Activated naive CD8-positive, alpha-beta T cell treated with anti-CD3 and anti-CD28 coated beads, Interleukin-2, amount 50 U/mL, for 24 hours (primary cell): Measurements from ENCODE around the gene MTHFD1L.
"Not testable (repeated sequence)": the region's sequence is repeated elsewhere in the genome, so short reads cannot be mapped to it uniquely, and the experiment has no call there.

Source experiments
- ATAC-seq: fragments of 150-1000 bp; cut with Tn5 transposase; one replicate; pipeline ENCODE4 v1.10.0; 2021
- DNase-seq: peaks from one replicate; pipeline ENCODE4 v3.0.0; 2021
- H3K27ac Mint-ChIP-seq: one replicate; pipeline ENCODE4 v1.8.0; 2021; ENCODE audit warnings: mild to moderate bottlenecking, mixed read lengths
- H3K27me3 Mint-ChIP-seq: one replicate; pipeline ENCODE4 v1.8.0; 2021; ENCODE audit warnings: mixed read lengths
- H3K36me3 Mint-ChIP-seq: one replicate; pipeline ENCODE4 v1.8.0; 2021; ENCODE audit warnings: low read depth, mixed read lengths
- H3K4me1 Mint-ChIP-seq: one replicate; pipeline ENCODE4 v1.8.0; 2021; ENCODE audit warnings: mixed read lengths
- H3K4me3 Mint-ChIP-seq: one replicate; pipeline ENCODE4 v1.8.0; 2021; ENCODE audit warnings: mild to moderate bottlenecking, moderate library complexity, mixed read lengths
- H3K9me3 Mint-ChIP-seq: one replicate; pipeline ENCODE4 v1.8.0; 2021; ENCODE audit warnings: mixed read lengths

The MTHFD1L gene

DNA sequence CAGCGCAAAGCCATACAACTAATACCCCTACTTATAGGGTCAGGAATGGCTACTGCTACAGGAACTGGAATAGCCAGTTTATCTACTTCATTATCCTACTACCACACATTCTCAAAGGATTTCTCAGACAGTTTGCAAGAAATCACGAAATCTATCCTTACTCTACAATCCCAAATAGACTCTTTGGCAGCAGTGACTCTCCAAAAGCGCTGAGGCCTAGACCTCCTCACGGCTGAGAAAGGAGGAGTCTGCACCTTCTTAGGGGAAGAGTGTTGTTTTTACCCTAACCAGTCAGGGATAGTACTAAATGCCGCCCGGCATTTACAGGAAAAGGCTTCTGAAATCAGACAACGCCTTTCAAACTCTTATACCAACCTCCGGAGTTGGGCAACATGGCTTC, 10.3 kb upstream of the MTHFD1L start:
- H3K4me3 Mint-ChIP-seq, H3K27ac Mint-ChIP-seq, DNase-seq, H3K9me3 Mint-ChIP-seq, ATAC-seq, H3K4me1 Mint-ChIP-seq, H3K27me3 Mint-ChIP-seq, H3K36me3 Mint-ChIP-seq: not testable (repeated sequence)

DNA sequence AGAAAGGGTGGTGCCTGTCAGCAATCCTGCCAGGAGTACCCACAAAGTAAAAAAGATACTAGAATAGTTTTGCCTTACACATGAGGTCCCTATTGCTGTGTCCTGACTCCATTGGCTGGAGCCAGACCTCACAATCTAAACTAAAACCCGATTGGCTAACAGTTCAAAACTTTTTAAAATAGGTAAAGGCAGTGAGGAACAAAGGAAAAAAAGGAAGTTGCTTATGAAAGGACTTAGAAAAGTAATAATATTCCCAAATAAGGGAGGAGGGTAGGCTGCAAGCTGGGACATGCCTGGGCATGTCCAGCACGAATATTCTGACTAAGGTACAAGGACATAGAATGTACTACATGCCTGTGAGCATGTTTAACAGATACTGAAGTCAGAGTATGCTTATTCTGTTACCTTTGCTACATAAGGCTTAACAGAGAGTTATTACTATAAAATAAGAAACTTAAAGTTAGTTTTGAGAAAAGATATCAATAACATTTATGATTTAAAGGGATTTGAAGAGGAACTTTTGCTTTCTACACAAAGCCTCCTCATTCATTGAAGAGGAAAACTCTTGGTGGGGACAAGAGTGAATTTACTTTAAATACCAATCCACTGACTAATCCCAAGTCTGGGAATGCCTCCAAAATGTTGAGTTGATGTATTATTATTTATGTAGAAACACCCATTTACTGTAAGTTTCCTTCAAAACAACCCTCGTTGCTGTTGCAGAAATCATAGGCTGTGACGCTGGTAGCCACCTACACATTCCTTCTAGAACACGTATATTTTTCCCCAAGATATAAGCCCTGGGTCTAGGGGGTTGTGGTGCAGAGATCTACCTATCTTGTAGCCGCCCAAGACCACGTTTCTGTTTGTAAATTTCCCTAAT, 8.2 kb upstream of the MTHFD1L start:
- H3K36me3 Mint-ChIP-seq = no peaks in the 10 kb centered on the region
- H3K4me3 Mint-ChIP-seq = no peak overlapping the region
- H3K27me3 Mint-ChIP-seq = peaks cover 14% of the 10 kb centered on the region
- peaks cover 8% of the 10 kb centered on the region for H3K4me1 Mint-ChIP-seq
- H3K27ac Mint-ChIP-seq = no peak overlapping the region
- no peaks in the 10 kb centered on the region for H3K9me3 Mint-ChIP-seq
- ATAC-seq (no peak), DNase-seq (no peak)

- Mint-ChIP-seq H3K27ac (no peak overlapping the region), H3K9me3 (no peaks in the 10 kb centered on the region), H3K4me3 (no peak overlapping the region), H3K27me3 (peaks cover 21% of the 10 kb centered on the region), H3K36me3 (no peaks in the 10 kb centered on the region), H3K4me1 (peaks cover 12% of the 10 kb centered on the region)
- DNase-seq (no peak), ATAC-seq (no peak)
These were observed 7.6 kb upstream of the MTHFD1L start for GRCh38 chr6:150857945-150858308.

GRCh38 chr6:150861448-150862168, 3.9 kb upstream of the MTHFD1L start:
- Mint-ChIP-seq H3K4me1 (peaks cover 21% of the 10 kb centered on the region), H3K27me3 (peaks cover 27% of the 10 kb centered on the region)
- H3K4me3 Mint-ChIP-seq, ATAC-seq, H3K36me3 Mint-ChIP-seq, DNase-seq, H3K9me3 Mint-ChIP-seq, H3K27ac Mint-ChIP-seq: not testable (repeated sequence)

DNA sequence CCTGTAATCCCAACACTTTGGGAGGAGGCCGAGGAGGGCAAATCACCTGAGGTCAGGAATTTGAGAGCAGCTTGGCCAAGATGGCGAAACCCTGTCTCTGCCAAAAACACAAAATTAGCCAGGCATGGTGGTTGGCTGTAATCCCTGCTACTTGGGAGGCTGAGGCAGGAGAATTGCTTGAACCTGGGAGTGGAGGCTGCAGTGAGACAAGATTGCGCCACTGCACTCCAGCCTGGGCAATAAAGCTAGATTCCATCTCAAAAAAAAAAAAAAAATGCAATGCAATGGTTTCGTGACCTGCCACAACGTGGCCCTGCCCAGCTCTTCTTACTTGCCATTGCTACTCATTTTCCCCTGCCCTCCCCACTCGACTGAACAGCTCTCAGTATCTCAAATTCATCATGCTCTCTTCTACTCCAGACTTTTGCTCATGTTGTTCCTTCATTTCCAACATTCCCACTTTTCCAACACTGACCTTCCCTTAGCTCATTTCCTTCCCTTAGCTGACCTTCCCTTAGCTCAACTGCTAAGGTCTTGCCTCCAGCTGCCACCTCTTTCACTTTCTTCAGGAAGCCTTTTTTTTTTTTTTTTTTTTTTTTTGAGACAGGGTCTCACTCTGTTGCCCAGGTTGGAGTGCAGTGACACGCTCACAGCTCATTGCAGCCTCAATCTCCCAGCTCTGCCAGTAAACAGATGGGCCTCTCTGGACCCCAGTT, 2.1 kb upstream of the MTHFD1L start:
- peaks cover 5% of the 10 kb centered on the region for H3K36me3 Mint-ChIP-seq
- H3K9me3 Mint-ChIP-seq = no peaks in the 10 kb centered on the region
- no peak for DNase-seq
- no peak for ATAC-seq
- H3K27ac Mint-ChIP-seq = no peak overlapping the region
- peaks cover 31% of the 10 kb centered on the region for H3K4me1 Mint-ChIP-seq
- no peak overlapping the region for H3K4me3 Mint-ChIP-seq
- peaks cover 27% of the 10 kb centered on the region for H3K27me3 Mint-ChIP-seq

- Mint-ChIP-seq H3K27ac (peak overlapping the region; percentile 53), H3K27me3 (peaks cover 25% of the 10 kb centered on the region), H3K36me3 (peaks cover 15% of the 10 kb centered on the region), H3K9me3 (no peaks in the 10 kb centered on the region), H3K4me3 (peak overlapping the region; percentile 90), H3K4me1 (peaks cover 35% of the 10 kb centered on the region)
- DNase-seq (no peak), ATAC-seq (no peak)
These were observed 478 bp upstream of the MTHFD1L start for GRCh38 chr6:150865043-150865405.

- Mint-ChIP-seq H3K9me3 (no peaks in the 10 kb centered on the region), H3K4me1 (peaks cover 36% of the 10 kb centered on the region), H3K27ac (peak overlapping the region; percentile 87), H3K4me3 (peak overlapping the region; percentile 90), H3K27me3 (peaks cover 20% of the 10 kb centered on the region), H3K36me3 (peaks cover 17% of the 10 kb centered on the region)
- ATAC-seq (peak; percentile 78), DNase-seq (peak; percentile 84)
These were observed 867 bp downstream of the MTHFD1L start for GRCh38 chr6:150866147-150866990.

- DNase-seq = no peak
- peaks cover 29% of the 10 kb centered on the region for H3K4me1 Mint-ChIP-seq
- peak overlapping the region; percentile 63 for H3K27ac Mint-ChIP-seq
- peaks cover 19% of the 10 kb centered on the region for H3K36me3 Mint-ChIP-seq
- H3K9me3 Mint-ChIP-seq = no peaks in the 10 kb centered on the region
- ATAC-seq = no peak
- H3K27me3 Mint-ChIP-seq = peaks cover 15% of the 10 kb centered on the region
- H3K4me3 Mint-ChIP-seq = peak overlapping the region; percentile 90
These were observed 1.5 kb downstream of the MTHFD1L start for GRCh38 chr6:150866991-150867501.

DNA sequence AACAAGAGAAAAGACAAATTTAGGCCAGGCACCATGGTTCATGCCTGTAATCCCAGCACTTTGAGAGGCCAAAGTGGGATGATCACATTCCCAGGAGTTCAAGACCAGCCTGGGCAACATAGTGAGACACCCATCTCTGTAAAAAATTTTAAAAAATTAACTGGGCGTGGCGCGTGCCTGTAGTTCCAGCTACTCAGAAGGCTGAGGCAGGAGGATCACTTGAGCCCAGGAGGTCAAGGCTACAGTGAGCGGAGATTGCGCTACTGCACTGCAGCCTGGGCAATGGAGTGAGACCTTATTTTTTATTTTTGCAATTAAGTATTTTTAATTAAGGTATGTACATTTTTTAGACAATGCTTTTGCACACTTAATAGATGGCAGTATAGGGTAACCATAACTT, 3.3 kb downstream of the MTHFD1L start:
- no peak overlapping the region for H3K27ac Mint-ChIP-seq
- peaks cover 30% of the 10 kb centered on the region for H3K36me3 Mint-ChIP-seq
- H3K4me3 Mint-ChIP-seq = no peak overlapping the region

GRCh38 chr6:150874179-150874578, 8.7 kb downstream of the MTHFD1L start:
- H3K9me3 Mint-ChIP-seq = no peaks in the 10 kb centered on the region
- DNase-seq (no peak), ATAC-seq (no peak)
- H3K4me1 Mint-ChIP-seq = peaks cover 4% of the 10 kb centered on the region
- H3K4me3 Mint-ChIP-seq = no peak overlapping the region
- H3K27me3 Mint-ChIP-seq = no peaks in the 10 kb centered on the region
- peaks cover 52% of the 10 kb centered on the region for H3K36me3 Mint-ChIP-seq
- H3K27ac Mint-ChIP-seq = no peak overlapping the region

More for the DNA sequence above, 3.3 kb downstream of the MTHFD1L start:
- Mint-ChIP-seq H3K9me3 (no peaks in the 10 kb centered on the region), H3K4me1 (peaks cover 24% of the 10 kb centered on the region), H3K27me3 (peaks cover under 1% of the 10 kb centered on the region)
- DNase-seq = no peak
- ATAC-seq = no peak

- H3K9me3 Mint-ChIP-seq = no peaks in the 10 kb centered on the region
- no peak overlapping the region for H3K27ac Mint-ChIP-seq
- DNase-seq (no peak), ATAC-seq (no peak)
- no peaks in the 10 kb centered on the region for H3K27me3 Mint-ChIP-seq
- H3K4me3 Mint-ChIP-seq = no peak overlapping the region
- H3K36me3 Mint-ChIP-seq = peaks cover 60% of the 10 kb centered on the region
- H3K4me1 Mint-ChIP-seq = no peaks in the 10 kb centered on the region
These were observed 10.3 kb downstream of the MTHFD1L start for GRCh38 chr6:150875841-150876240.

DNA sequence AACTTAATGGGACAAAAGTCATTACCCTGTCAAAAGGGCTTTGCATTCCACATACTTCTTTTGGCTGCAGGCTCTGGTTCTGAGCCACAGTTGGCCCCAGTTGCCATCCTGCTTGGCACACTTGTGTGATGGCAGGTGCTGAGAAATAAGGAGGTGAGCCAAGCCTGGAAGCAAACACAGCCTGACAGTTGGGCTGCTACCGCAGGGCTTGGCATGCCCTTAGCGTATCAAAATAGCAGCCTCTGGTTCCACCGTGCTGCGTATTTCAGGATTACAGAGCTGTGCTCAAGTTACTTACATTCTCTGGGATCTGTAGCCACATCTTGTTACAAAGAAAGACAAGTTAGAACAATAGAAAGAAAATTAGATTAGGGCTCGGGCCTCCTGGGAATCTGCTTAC, 11.1 kb downstream of the MTHFD1L start:
- H3K27me3 Mint-ChIP-seq = no peaks in the 10 kb centered on the region
- no peak overlapping the region for H3K4me3 Mint-ChIP-seq
- H3K36me3 Mint-ChIP-seq = peaks cover 60% of the 10 kb centered on the region
- H3K9me3 Mint-ChIP-seq = no peaks in the 10 kb centered on the region
- H3K4me1 Mint-ChIP-seq = no peaks in the 10 kb centered on the region
- DNase-seq (no peak), ATAC-seq (no peak)
- H3K27ac Mint-ChIP-seq = no peak overlapping the region

DNA sequence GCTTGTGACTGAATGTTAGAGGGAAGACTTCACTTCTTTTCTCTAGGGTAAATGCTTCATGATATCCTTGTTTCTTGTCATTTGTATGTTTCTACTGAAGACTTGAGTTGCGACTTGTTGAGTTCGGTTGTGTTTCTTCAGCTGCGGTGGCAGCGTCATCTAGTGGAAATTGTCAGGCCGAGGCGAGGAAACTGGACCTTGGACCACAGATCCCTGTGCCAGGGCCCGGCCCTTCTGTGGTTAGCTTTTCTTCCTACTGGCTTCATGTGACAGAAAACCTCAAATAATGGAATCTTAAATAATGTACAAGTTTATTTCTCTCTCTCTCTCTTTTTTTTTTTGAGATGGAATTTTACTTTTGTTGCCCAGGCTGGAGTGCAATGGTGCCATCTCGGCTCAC, 12.4 kb downstream of the MTHFD1L start:
- Mint-ChIP-seq H3K27me3 (no peaks in the 10 kb centered on the region), H3K9me3 (no peaks in the 10 kb centered on the region), H3K27ac (no peak overlapping the region), H3K36me3 (peaks cover 54% of the 10 kb centered on the region), H3K4me3 (no peak overlapping the region), H3K4me1 (no peaks in the 10 kb centered on the region)
- ATAC-seq (no peak), DNase-seq (no peak)
